ENCODE data around the gene WBP2.

- TF ChIP-seq CTCF (IDR thresholded peaks at IDR 0.05; ENCODE audit: poor library complexity, severe bottlenecking) (no peak), REST (IDR thresholded peaks at IDR 0.05; ENCODE audit: borderline replicate concordance) (no peak), RAD21 (conservative IDR thresholded peaks at IDR 0.05) (no peak), MXI1 (conservative IDR thresholded peaks at IDR 0.05; ENCODE audit: poor library complexity, severe bottlenecking) (no peak)
Observed at GRCh38 chr17:75875182-75875939, 20.2 kb upstream of the WBP2 start.
